HG03558 (cell line): ENCODE measurements around the gene ADAM17.
"Not testable (repeated sequence)": the region's sequence is repeated elsewhere in the genome, so short reads cannot be mapped to it uniquely, and the experiment has no call there.

Experiments
- ATAC-seq: cut with Tn5 transposase; IDR thresholded peaks from one replicate; pipeline ENCODE4 v1.9.1; 2021; ENCODE audit warnings: moderate number of reproducible peaks; ENCODE audit not compliant: unreplicated experiment; ENCODE audit errors: extremely low read depth

Gene ADAM17

GRCh38 chr2:9527995-9528787 lies 27.4 kb downstream of the ADAM17 start:
- no peak for ATAC-seq

- no peak for ATAC-seq
Observed at GRCh38 chr2:9525266-9525665, 30.4 kb downstream of the ADAM17 start.

GRCh38 chr2:9524291-9524690 lies 31.3 kb downstream of the ADAM17 start:
- ATAC-seq = no peak

GRCh38 chr2:9519250-9519649 lies 36.4 kb downstream of the ADAM17 start:
- ATAC-seq = no peak

- no peak for ATAC-seq
Observed at GRCh38 chr2:9518780-9519179, 36.9 kb downstream of the ADAM17 start.

- ATAC-seq = no peak
Observed at GRCh38 chr2:9518163-9518562, 37.5 kb downstream of the ADAM17 start.

GRCh38 chr2:9517118-9517782 lies 38.4 kb downstream of the ADAM17 start:
- no peak for ATAC-seq

GRCh38 chr2:9513946-9514345 lies 41.7 kb downstream of the ADAM17 start:
- ATAC-seq = not testable (repeated sequence)

GRCh38 chr2:9508931-9509330 lies 46.7 kb downstream of the ADAM17 start:
- ATAC-seq = no peak

- no peak for ATAC-seq
Observed at GRCh38 chr2:9498210-9498609, 57.4 kb downstream of the ADAM17 start.

- ATAC-seq = no peak
Observed at GRCh38 chr2:9497017-9497416, 58.6 kb downstream of the ADAM17 start.

- no peak for ATAC-seq
Observed at GRCh38 chr2:9494081-9494480, 61.5 kb downstream of the ADAM17 start.

GRCh38 chr2:9493478-9493877 lies 62.2 kb downstream of the ADAM17 start:
- no peak for ATAC-seq

- ATAC-seq = no peak
Observed at GRCh38 chr2:9492927-9493326, 62.7 kb downstream of the ADAM17 start.

GRCh38 chr2:9490789-9491188 lies 64.8 kb downstream of the ADAM17 start:
- no peak for ATAC-seq

- ATAC-seq = no peak
Observed at GRCh38 chr2:9488583-9489547, 66.8 kb downstream of the ADAM17 start.

- ATAC-seq = no peak
Observed at GRCh38 chr2:9484533-9484932, 71.1 kb downstream of the ADAM17 start.

GRCh38 chr2:9483107-9483506 lies 72.5 kb downstream of the ADAM17 start:
- ATAC-seq = no peak

GRCh38 chr2:9480157-9480556 lies 75.5 kb downstream of the ADAM17 start:
- ATAC-seq = no peak

GRCh38 chr2:9478526-9478925 lies 77.1 kb downstream of the ADAM17 start:
- no peak for ATAC-seq

GRCh38 chr2:9477914-9478313 lies 77.7 kb downstream of the ADAM17 start:
- no peak for ATAC-seq
